ENCODE measurements around the gene IRF8. TPM values are rescaled to one million over a fixed set of nuclear protein-coding genes. Genes with fewer than 3 reads are reported as not detected.

IRF8 gene
- total RNA-seq, 1 experiment from 2014 or later: 0.05 TPM

GRCh38 chr16:85913141-85913601, 14.2 kb downstream of the IRF8 start:
- DNase-seq (ENCODE audit: low spot score): no peak

GRCh38 chr16:85913688-85914422, 14.9 kb downstream of the IRF8 start:
- DNase-seq (ENCODE audit: low spot score): no peak

DNA sequence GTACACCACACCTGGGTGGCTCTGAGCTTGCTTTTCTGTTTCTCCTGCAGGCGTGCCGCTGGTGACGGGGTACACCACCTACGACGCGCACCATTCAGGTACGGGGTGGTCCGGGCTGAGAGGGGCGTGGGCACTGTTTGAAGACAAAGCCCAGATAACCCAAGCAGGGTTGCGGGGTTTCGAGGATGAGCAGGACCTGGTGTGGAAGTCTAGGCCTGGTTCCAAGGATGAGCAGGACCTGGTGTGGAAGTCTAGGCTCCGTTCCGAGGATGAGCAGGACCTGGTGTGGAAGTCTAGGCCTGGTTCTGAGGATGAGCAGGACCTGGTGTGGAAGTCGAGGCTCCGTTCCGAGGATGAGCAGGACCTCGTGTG, 15.4 kb downstream of the IRF8 start:
- no peak for DNase-seq (ENCODE audit: low spot score)

GRCh38 chr16:85915125-85915845, 16.3 kb downstream of the IRF8 start:
- no peak for DNase-seq (ENCODE audit: low spot score)

GRCh38 chr16:85916141-85916890, 17.4 kb downstream of the IRF8 start:
- DNase-seq (ENCODE audit: low spot score): peak; percentile 75

GRCh38 chr16:85917012-85917411, 18.1 kb downstream of the IRF8 start:
- no peak for DNase-seq (ENCODE audit: low spot score)

DNA sequence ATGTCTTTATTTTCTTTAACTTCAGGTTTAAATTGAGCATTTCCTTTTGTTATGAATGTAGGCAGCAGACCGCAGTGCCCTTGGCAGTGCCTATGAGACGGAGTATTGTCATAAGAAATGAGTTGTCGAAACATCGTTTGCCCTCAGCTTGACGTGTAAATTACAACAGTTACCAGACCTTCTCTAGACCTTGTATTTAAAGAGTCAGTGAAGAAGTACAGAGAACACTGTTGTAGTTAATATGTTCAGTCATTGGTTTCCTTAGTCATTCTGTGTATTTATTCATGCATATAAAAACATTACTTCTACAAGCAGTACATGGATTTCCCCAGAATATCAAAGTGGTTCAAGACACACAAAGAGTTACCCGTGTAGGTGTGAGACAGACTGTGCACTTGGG, 19.0 kb downstream of the IRF8 start:
- DNase-seq (ENCODE audit: low spot score): no peak

DNA sequence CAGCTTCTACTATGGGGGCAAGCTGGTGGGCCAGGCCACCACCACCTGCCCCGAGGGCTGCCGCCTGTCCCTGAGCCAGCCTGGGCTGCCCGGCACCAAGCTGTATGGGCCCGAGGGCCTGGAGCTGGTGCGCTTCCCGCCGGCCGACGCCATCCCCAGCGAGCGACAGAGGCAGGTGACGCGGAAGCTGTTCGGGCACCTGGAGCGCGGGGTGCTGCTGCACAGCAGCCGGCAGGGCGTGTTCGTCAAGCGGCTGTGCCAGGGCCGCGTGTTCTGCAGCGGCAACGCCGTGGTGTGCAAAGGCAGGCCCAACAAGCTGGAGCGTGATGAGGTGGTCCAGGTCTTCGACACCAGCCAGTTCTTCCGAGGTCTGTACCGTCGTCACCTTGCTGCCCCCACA, 19.5 kb downstream of the IRF8 start:
- DNase-seq (ENCODE audit: low spot score): no peak

- DNase-seq (ENCODE audit: low spot score): no peak
Observed at GRCh38 chr16:85919271-85920267, 20.6 kb downstream of the IRF8 start.

- peak; percentile 32 for DNase-seq (ENCODE audit: low spot score)
Observed at GRCh38 chr16:85921026-85921425, 22.1 kb downstream of the IRF8 start.

DNA sequence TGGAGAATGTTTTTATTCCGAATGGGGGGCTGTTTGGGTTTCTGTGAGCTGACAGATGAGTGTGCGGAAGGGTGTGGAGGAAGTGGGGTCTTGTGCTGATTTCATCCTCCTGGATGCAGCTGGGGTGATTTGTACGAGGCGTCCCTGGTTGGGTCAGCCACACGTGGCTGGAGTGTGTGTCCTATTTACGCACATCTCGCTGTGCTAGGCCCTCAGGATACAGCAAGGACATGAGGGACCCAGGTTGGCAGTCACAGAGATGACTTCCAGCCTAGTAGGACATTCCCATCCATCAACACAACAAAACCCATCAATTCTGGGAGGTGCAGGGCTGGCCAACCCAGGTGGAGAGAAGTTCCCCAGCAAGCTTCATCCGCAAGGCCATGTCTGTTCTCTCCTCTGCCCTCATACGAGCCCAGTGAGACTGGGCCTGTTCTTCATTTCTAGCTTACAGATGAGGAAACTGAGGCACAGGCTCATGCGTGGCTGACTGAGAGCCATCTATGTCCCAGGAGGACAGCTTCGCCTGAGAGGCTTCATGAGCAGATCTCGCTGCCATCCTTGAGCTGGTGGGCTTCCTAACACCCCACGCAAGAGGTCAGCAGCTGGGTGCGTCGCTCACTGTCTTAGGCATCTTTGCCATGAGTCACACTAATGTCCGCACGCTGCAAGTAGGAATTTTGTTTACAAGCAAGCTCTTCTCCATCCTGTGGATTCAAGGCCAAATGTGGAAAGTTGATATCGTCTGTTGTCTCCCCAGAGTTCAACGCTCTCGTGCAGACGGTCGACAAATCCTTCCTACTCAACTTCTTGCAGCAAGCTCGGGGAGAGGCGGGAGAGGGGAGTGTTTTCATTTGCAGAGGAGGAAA, 24.4 kb downstream of the IRF8 start:
- DNase-seq (ENCODE audit: low spot score): no peak

DNA sequence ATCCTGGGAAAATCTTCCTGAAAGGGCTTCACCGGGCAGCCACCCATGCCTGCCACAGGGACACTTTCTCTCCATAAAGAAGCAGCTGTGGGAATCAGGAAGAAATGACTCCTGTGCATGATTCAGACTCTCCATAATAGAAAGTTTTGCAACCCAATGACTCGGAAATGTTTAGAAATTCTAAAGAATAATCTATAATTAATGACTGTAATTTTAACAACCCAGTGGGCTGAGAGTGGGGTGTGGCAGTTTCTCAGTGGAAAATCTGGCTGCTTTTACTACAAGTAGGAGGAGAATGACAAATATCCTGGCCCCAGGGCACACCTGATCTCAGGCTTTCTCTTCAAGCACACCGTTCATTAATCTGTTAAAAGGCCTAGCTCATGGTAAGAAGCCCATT, 25.7 kb downstream of the IRF8 start:
- peak; percentile 13 for DNase-seq (ENCODE audit: low spot score)

- DNase-seq (ENCODE audit: low spot score): no peak
Observed at GRCh38 chr16:85926370-85926769, 27.4 kb downstream of the IRF8 start.

DNA sequence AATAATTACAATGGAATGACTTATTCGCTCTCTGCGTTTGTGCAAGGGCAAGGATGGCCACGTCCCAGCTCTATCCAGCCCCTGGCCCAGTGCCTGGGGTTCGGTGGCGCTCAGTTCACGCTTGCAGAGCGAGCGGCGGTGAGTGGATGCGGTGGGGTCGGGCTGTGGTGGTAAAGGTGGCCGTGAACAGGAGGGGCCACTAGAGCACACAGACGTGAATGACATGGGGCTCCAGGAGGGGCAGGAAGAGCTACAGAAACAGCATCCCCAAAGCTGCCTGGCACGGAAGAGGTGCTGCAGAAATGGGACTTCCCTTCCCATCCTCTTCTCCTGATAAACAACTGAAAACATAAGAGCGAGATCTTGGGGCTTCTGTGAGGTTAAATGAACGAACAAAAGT, 28.4 kb downstream of the IRF8 start:
- no peak for DNase-seq (ENCODE audit: low spot score)

- DNase-seq (ENCODE audit: low spot score): no peak
Observed at GRCh38 chr16:85927959-85928358, 29.0 kb downstream of the IRF8 start.

DNA sequence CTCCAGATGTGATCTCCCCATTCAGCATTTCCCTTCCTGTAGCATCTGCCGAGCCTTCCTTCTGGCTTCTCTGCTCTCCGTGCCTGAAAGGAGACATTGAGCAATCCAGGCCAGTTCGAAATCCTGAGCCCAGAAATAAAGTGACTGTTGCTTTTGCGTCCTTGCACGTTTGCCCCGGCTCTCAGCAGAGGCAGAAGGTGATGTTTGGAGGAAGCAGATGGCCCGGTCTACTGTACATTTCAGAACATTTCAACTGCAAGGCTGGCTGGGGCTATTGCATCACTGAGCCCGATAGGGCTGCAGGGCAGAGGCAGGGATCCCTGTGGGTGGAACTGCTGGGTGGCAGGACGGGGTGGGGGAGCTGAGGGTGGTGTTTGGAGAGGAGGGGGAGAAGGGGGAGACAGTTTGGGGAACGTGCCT, 29.4 kb downstream of the IRF8 start:
- DNase-seq (ENCODE audit: low spot score): no peak

- DNase-seq (ENCODE audit: low spot score): no peak
Observed at GRCh38 chr16:85929259-85929721, 30.3 kb downstream of the IRF8 start.

- no peak for DNase-seq (ENCODE audit: low spot score)
Observed at GRCh38 chr16:85930301-85930700, 31.3 kb downstream of the IRF8 start.

DNA sequence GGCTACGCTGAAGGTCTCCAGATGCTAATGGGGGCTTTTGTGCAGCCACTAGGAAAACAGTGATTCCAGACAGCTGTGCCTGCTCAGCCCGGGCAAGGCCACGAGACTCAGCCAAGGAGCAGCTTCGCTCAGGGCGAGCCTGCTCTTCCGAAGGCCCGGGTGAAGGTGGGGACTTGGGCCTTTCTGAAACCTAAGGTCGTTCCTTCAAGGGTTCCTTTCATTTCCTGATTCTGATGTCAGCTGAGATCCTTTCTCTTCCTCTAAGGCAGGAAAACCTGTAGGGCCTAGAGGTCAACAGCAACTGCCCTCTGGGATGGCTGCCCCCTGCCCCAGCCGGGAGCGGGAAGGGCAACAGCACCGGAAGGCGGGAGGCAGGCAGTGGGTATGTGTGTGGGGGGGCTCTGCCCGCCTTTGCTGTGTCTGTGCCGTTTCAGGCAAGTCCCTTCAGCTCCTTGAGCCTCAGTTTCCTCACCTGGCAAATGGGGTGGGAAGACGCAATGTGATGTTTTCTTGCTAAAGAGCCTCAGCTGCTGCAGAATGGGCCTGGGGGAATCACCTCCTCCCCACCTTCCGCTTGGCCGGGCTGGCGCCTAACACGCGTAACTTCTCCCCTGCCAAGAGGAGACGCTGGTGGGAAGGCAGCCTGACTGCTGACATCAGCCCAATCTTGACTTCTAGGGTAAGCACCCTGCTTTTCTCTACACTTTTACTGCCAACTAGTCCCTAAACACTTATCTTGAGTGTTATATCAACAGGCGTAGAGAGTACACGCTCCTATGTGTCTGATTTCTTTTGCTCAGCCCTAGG, 32.8 kb downstream of the IRF8 start:
- DNase-seq (ENCODE audit: low spot score): no peak
